HG02884 (cell line): Measurements from ENCODE around the gene RFC5.
"Not testable (repeated sequence)": the region's sequence is repeated elsewhere in the genome, so short reads cannot be mapped to it uniquely, and the experiment has no call there.

Experiments used
- ATAC-seq: cut with Tn5 transposase; IDR thresholded peaks from one replicate; pipeline ENCODE4 v1.9.1; 2021; ENCODE audit warnings: mild to moderate bottlenecking, moderate library complexity; ENCODE audit not compliant: unreplicated experiment

The RFC5 gene

GRCh38 chr12:118070650-118071049 is 54.1 kb downstream of the RFC5 start:
- ATAC-seq, result no peak

- ATAC-seq, result no peak
Observed at GRCh38 chr12:118073768-118074167, 57.3 kb downstream of the RFC5 start.

- not testable (repeated sequence) for ATAC-seq
Observed at GRCh38 chr12:118081521-118081920, 65.0 kb downstream of the RFC5 start.
